ENCODE measurements around the gene MCM3. TPM values are rescaled to one million over a fixed set of nuclear protein-coding genes. Genes with fewer than 3 reads are reported as not detected.

The MCM3 gene
- total and polyA plus RNA-seq, 2 of the 4 experiments (the other 2 are of a cell fraction), result 54.6 to 66.5 TPM

DNA sequence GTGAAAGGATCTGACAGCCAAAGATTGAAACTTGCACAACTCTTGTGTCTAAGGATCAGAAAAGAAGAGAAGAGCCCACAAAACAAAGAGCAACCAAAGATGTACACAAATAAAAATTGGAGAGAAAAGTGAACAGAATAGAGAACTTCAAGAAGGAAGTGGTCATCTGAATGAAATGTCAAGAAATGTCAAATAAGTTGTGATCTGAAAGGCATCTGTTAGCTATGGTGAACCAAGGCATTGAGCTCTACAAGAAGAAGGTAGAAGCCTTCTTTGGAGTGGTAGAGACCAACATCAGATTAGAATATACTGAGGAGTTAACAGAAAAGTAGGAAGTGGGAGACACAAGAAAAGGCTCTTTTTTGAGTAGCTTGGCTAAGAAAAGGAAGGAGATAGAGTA, 68.8 kb downstream of the MCM3 start:
- no peak overlapping the region for H3K27ac ChIP-seq (ENCODE audit: insufficient read depth, low read length)

More for the DNA sequence above, 68.8 kb downstream of the MCM3 start:
- Histone ChIP-seq H2BK20ac (ENCODE audit: low read depth, low read length) (no peak overlapping the region), H2BK120ac (ENCODE audit: low read depth, low read length) (no peak overlapping the region), H4K5ac (ENCODE audit: low read depth, low read length) (no peak overlapping the region), H4K91ac (ENCODE audit: insufficient read depth, low read depth, low read length) (no peak overlapping the region), H3K14ac (replicated peaks; ENCODE audit: low read depth, low read length) (no peak overlapping the region), H3K27me3 (ENCODE audit: control insufficient read depth, insufficient read depth, low read length) (no peaks in the 10 kb centered on the region; the same call in 1 of the 2 replicates), H3K4me2 (ENCODE audit: low read depth, low read length) (no peak overlapping the region), H2BK15ac (ENCODE audit: low read depth, low read length) (no peak overlapping the region), H3K18ac (ENCODE audit: low read depth, low read length) (no peak overlapping the region), H2AK9ac (replicated peaks; ENCODE audit: low read depth, low read length, poor library complexity) (no peak overlapping the region), H3K36me3 (ENCODE audit: control insufficient read depth, insufficient read depth, low read length) (no peaks in the 10 kb centered on the region), H3K56ac (ENCODE audit: extremely low read depth, insufficient read depth, low read length) (no peak overlapping the region), H3K4ac (ENCODE audit: low read depth, low read length) (no peak overlapping the region), H2AFZ (replicated peaks; ENCODE audit: low read length, poor library complexity) (no peak overlapping the region), H3K4me3 (ENCODE audit: insufficient read depth, low read depth, low read length) (no peak overlapping the region), H3K9me3 (ENCODE audit: control insufficient read depth, insufficient read depth, low read length) (no peaks in the 10 kb centered on the region), H4K8ac (ENCODE audit: low read depth in 2 of 2, low read length in 2 of 2) (no peak overlapping the region), H3K9ac (ENCODE audit: low read depth, low read length) (no peak overlapping the region), H4K20me1 (ENCODE audit: insufficient read depth, low read length) (no peaks in the 10 kb centered on the region), H2AK5ac (ENCODE audit: low read depth, low read length) (no peak overlapping the region), H3K9me1 (ENCODE audit: insufficient read depth, low read length) (no peaks in the 10 kb centered on the region), H3K79me1 (ENCODE audit: low read depth in 1 of 2, low read length in 2 of 2) (no peaks in the 10 kb centered on the region), H3K4me1 (ENCODE audit: control insufficient read depth, insufficient read depth, low read length) (no peaks in the 10 kb centered on the region), H3K23ac (ENCODE audit: low read depth, low read length) (no peak overlapping the region), H2BK5ac (ENCODE audit: low read depth, low read length, poor library complexity, severe bottlenecking) (no peak overlapping the region)
- ChIA-PET POLR2A (ENCODE audit: unreplicated experiment) (no interaction called here), CTCF (no interaction called here)
- no peak for TF ChIP-seq SMC3 (IDR thresholded peaks at IDR 0.05; ENCODE audit: low read depth, low read length)
- no peak for TF ChIP-seq FOS (IDR thresholded peaks at IDR 0.05; ENCODE audit: low read depth, low read length)
- TF ChIP-seq RAD21 (IDR thresholded peaks at IDR 0.05; ENCODE audit: low read length), result no peak
- TF ChIP-seq, protein P1, sequence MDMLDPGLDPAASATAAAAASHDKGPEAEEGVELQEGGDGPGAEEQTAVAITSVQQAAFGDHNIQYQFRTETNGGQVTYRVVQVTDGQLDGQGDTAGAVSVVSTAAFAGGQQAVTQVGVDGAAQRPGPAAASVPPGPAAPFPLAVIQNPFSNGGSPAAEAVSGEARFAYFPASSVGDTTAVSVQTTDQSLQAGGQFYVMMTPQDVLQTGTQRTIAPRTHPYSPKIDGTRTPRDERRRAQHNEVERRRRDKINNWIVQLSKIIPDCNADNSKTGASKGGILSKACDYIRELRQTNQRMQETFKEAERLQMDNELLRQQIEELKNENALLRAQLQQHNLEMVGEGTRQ (IDR thresholded peaks at IDR 0.05; ENCODE audit: low read depth, low read length), result no peak
- TF ChIP-seq RCOR1 (IDR thresholded peaks at IDR 0.05; ENCODE audit: insufficient replicate concordance, low read length), result no peak
- TF ChIP-seq MAZ (IDR thresholded peaks at IDR 0.05; ENCODE audit: borderline replicate concordance, low read depth, low read length), result no peak
- no peak for TF ChIP-seq MAFK (IDR thresholded peaks at IDR 0.05; ENCODE audit: low read depth, low read length)
- no peak for TF ChIP-seq POLR2A (IDR thresholded peaks at IDR 0.05; ENCODE audit: low read depth, low read length)
- TF ChIP-seq, protein P2, sequence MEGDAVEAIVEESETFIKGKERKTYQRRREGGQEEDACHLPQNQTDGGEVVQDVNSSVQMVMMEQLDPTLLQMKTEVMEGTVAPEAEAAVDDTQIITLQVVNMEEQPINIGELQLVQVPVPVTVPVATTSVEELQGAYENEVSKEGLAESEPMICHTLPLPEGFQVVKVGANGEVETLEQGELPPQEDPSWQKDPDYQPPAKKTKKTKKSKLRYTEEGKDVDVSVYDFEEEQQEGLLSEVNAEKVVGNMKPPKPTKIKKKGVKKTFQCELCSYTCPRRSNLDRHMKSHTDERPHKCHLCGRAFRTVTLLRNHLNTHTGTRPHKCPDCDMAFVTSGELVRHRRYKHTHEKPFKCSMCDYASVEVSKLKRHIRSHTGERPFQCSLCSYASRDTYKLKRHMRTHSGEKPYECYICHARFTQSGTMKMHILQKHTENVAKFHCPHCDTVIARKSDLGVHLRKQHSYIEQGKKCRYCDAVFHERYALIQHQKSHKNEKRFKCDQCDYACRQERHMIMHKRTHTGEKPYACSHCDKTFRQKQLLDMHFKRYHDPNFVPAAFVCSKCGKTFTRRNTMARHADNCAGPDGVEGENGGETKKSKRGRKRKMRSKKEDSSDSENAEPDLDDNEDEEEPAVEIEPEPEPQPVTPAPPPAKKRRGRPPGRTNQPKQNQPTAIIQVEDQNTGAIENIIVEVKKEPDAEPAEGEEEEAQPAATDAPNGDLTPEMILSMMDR (conservative IDR thresholded peaks at IDR 0.05; ENCODE audit: low read depth, low read length), result no peak
- no peak for TF ChIP-seq CHD1 (IDR thresholded peaks at IDR 0.05; ENCODE audit: low read depth, low read length)
- TF ChIP-seq, protein P3, sequence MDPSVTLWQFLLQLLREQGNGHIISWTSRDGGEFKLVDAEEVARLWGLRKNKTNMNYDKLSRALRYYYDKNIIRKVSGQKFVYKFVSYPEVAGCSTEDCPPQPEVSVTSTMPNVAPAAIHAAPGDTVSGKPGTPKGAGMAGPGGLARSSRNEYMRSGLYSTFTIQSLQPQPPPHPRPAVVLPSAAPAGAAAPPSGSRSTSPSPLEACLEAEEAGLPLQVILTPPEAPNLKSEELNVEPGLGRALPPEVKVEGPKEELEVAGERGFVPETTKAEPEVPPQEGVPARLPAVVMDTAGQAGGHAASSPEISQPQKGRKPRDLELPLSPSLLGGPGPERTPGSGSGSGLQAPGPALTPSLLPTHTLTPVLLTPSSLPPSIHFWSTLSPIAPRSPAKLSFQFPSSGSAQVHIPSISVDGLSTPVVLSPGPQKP (IDR thresholded peaks at IDR 0.05; ENCODE audit: borderline replicate concordance, low read depth, low read length), result no peak
- no peak for TF ChIP-seq CEBPB (IDR thresholded peaks at IDR 0.05; ENCODE audit: low read depth, low read length)
- TF ChIP-seq BHLHE40 (IDR thresholded peaks at IDR 0.05; ENCODE audit: low read depth, low read length), result no peak
- no peak for TF ChIP-seq MXI1 (IDR thresholded peaks at IDR 0.05; ENCODE audit: borderline replicate concordance, low read depth, low read length)
- TF ChIP-seq NFE2L2 (IDR thresholded peaks at IDR 0.05; ENCODE audit: low read depth, low read length), result no peak
- no peak for TF ChIP-seq RFX5 (IDR thresholded peaks at IDR 0.05; ENCODE audit: low read depth, low read length)
- DNase-seq (no peak), ATAC-seq (ENCODE audit: low read depth) (no peak)
- in situ Hi-C loops (cut with MboI; ENCODE audit: low sequenced_read_pairs) (no loop called here), dilution Hi-C loops (cut with HindIII; ENCODE audit: low sequenced_read_pairs, unreplicated experiment) (no loop called here), intact Hi-C loops (cut with micrococcal nuclease) (no loop called here)
- BruUV-seq (replicated peaks), result no TSS peak

Data from IMR-90 (cell line).